ENCODE data around the gene OR4C6. TPM values are rescaled to one million over a fixed set of nuclear protein-coding genes. Genes with fewer than 3 reads are reported as not detected.

OR4C6 gene
- total RNA-seq, 2 donors from 2014 or later = not detected

Other genes starting within 250 kb of the OR4C6 start
- not detected for gene OR4C15, start 107.7 kb upstream of the OR4C6 start, total RNA-seq
- gene OR4C16, start 90.1 kb upstream of the OR4C6 start, total RNA-seq = not detected
- gene OR4C11, start 54.6 kb upstream of the OR4C6 start, total RNA-seq = not detected
- gene OR4P4, start 27.1 kb upstream of the OR4C6 start, total RNA-seq = not detected
- not detected for gene OR4S2, start 13.9 kb upstream of the OR4C6 start, total RNA-seq
- not detected for gene OR5D13, start 111.2 kb downstream of the OR4C6 start, total RNA-seq
- not detected for gene OR5D14, start 133.4 kb downstream of the OR4C6 start, total RNA-seq
- not detected for gene OR5L1, start 149.2 kb downstream of the OR4C6 start, total RNA-seq
- gene OR5D18, start 157.4 kb downstream of the OR4C6 start, total RNA-seq = not detected
- not detected for gene OR5L2, start 165.0 kb downstream of the OR4C6 start, total RNA-seq
- gene OR5D16, start 176.6 kb downstream of the OR4C6 start, total RNA-seq = not detected
- 1 to 10 TPM in 1 of 2 donors, not detected in 1; 2.2 TPM for gene TRIM51, start 221.1 kb downstream of the OR4C6 start, total RNA-seq